HG03045 (cell line): Measurements from ENCODE around the gene MDFI.

Source experiments
- ATAC-seq: cut with Tn5 transposase; IDR thresholded peaks from one replicate; pipeline ENCODE4 v1.9.1; 2021; ENCODE audit warnings: mild to moderate bottlenecking, moderate library complexity; ENCODE audit not compliant: unreplicated experiment

MDFI gene

GRCh38 chr6:41700463-41701347 lies 62.4 kb downstream of the MDFI start:
- ATAC-seq, result no peak

GRCh38 chr6:41702089-41702745 lies 63.9 kb downstream of the MDFI start:
- ATAC-seq, result no peak

- ATAC-seq, result no peak
Measured at GRCh38 chr6:41702771-41703494, 64.7 kb downstream of the MDFI start.
